ENCODE data around the gene ZNF683. TPM values are rescaled to one million over a fixed set of nuclear protein-coding genes. Genes with fewer than 3 reads are reported as not detected.
"Not testable (repeated sequence)": the region's sequence is repeated elsewhere in the genome, so short reads cannot be mapped to it uniquely, and the experiment has no call there.

ZNF683 gene
- total RNA-seq, 2 experiments from 2014 or later: 0.94 to 1.6 TPM

GRCh38 chr1:26389604-26390247 lies 17.2 kb upstream of the ZNF683 start:
- POLR2A ChIA-PET: no interaction called here
- CTCF ChIA-PET: interaction anchor here (0.6 to 2.1 kb wide), 6 partner anchors 15 to 196 kb away, joined by 3 to 5 read pairs (median 4); no protein-coding TSS in a partner anchor

GRCh38 chr1:26388791-26389445 lies 16.4 kb upstream of the ZNF683 start:
- POLR2A ChIA-PET: interaction anchor here (0.5 kb wide), 1 partner anchor 119 kb away, joined by 3 read pairs; no protein-coding TSS in a partner anchor
- CTCF ChIA-PET: interaction anchor here (1.0 to 2.1 kb wide), 4 partner anchors 15 to 155 kb away, joined by 4 to 5 read pairs (median 4); partner anchors contain the start of gene CEP85

GRCh38 chr1:26387447-26387846 lies 14.9 kb upstream of the ZNF683 start:
- ChIA-PET CTCF (no interaction called here), POLR2A (no interaction called here)

- CTCF ChIA-PET: interaction anchor here (1.8 kb wide), 1 partner anchor 21 kb away, joined by 6 read pairs; no protein-coding TSS in a partner anchor
- POLR2A ChIA-PET: not testable (repeated sequence)
These were observed 12.5 kb upstream of the ZNF683 start for GRCh38 chr1:26385063-26385462.

GRCh38 chr1:26384076-26384475 lies 11.5 kb upstream of the ZNF683 start:
- POLR2A ChIA-PET: interaction anchor here (0.7 kb wide), 1 partner anchor 479 kb away, joined by 4 read pairs; no protein-coding TSS in a partner anchor
- CTCF ChIA-PET: interaction anchor here (1.8 kb wide), 1 partner anchor 20 kb away, joined by 6 read pairs; no protein-coding TSS in a partner anchor

- ChIA-PET CTCF (interaction anchor here (0.8 to 2.1 kb wide), 5 partner anchors 15 to 93 kb away, joined by 3 to 7 read pairs (median 3); no protein-coding TSS in a partner anchor), POLR2A (no interaction called here)
These were observed 6.3 kb upstream of the ZNF683 start for GRCh38 chr1:26378879-26379251.

GRCh38 chr1:26378088-26378878 lies 5.7 kb upstream of the ZNF683 start:
- ChIA-PET POLR2A (no interaction called here), CTCF (interaction anchor here (0.7 to 2.2 kb wide), 11 partner anchors 11 to 216 kb away, joined by 3 to 11 read pairs (median 3); no protein-coding TSS in a partner anchor)

GRCh38 chr1:26376050-26376449 lies 3.5 kb upstream of the ZNF683 start:
- ChIA-PET CTCF (interaction anchor here (1.1 to 2.2 kb wide), 2 partner anchors 10 to 12 kb away, joined by 3 to 11 read pairs; no protein-coding TSS in a partner anchor), POLR2A (no interaction called here)

- POLR2A ChIA-PET: no interaction called here
- CTCF ChIA-PET: interaction anchor here (1.0 to 3.2 kb wide), 6 partner anchors 10 to 206 kb away, joined by 3 to 22 read pairs (median 5); partner anchors contain the start of genes C1orf232 and ZNF593
These were observed 2.5 kb upstream of the ZNF683 start for GRCh38 chr1:26375081-26375480.

GRCh38 chr1:26374361-26374760 lies 1.8 kb upstream of the ZNF683 start:
- CTCF ChIA-PET: interaction anchor here (0.5 to 3.2 kb wide), 8 partner anchors 10 to 205 kb away, joined by 3 to 22 read pairs (median 4); partner anchors contain the start of genes C1orf232 and ZNF593
- POLR2A ChIA-PET: not testable (repeated sequence)

- POLR2A ChIA-PET: interaction anchor here (0.7 kb wide), 1 partner anchor 15 kb away, joined by 3 read pairs; no protein-coding TSS in a partner anchor
- CTCF ChIA-PET: interaction anchor here (0.5 to 3.2 kb wide), 9 partner anchors 9 to 204 kb away, joined by 3 to 22 read pairs (median 4); partner anchors contain the start of genes C1orf232 and ZNF593
These were observed 1.2 kb upstream of the ZNF683 start for GRCh38 chr1:26373789-26374188.

- CTCF ChIA-PET: interaction anchor here (0.8 to 3.2 kb wide), 5 partner anchors 9 to 85 kb away, joined by 3 to 22 read pairs (median 4); no protein-coding TSS in a partner anchor
- POLR2A ChIA-PET: interaction anchor here (0.7 kb wide), 1 partner anchor 15 kb away, joined by 3 read pairs; no protein-coding TSS in a partner anchor
These were observed 731 bp upstream of the ZNF683 start for GRCh38 chr1:26373281-26373680.

- CTCF ChIA-PET: no interaction called here
- POLR2A ChIA-PET: no interaction called here
These were observed 511 bp downstream of the ZNF683 start for GRCh38 chr1:26372039-26372438.

- ChIA-PET POLR2A (no interaction called here), CTCF (interaction anchor here (1.1 to 1.4 kb wide), 4 partner anchors 25 to 137 kb away, joined by 3 to 4 read pairs (median 4); partner anchors contain the start of gene CEP85)
These were observed 1.8 kb downstream of the ZNF683 start for GRCh38 chr1:26370591-26371382.

GRCh38 chr1:26368486-26368885 lies 4.1 kb downstream of the ZNF683 start:
- POLR2A ChIA-PET: no interaction called here
- CTCF ChIA-PET: no interaction called here

- CTCF ChIA-PET: no interaction called here
These were observed 4.5 kb downstream of the ZNF683 start for GRCh38 chr1:26368006-26368405.

GRCh38 chr1:26367441-26367840 lies 5.1 kb downstream of the ZNF683 start:
- CTCF ChIA-PET: interaction anchor here (0.5 to 1.1 kb wide), 3 partner anchors 10 to 23 kb away, joined by 3 to 4 read pairs (median 3); no protein-coding TSS in a partner anchor
- POLR2A ChIA-PET: no interaction called here

More at GRCh38 chr1:26368006-26368405, 4.5 kb downstream of the ZNF683 start:
- POLR2A ChIA-PET: no interaction called here

GRCh38 chr1:26364956-26365355 lies 7.6 kb downstream of the ZNF683 start:
- POLR2A ChIA-PET: no interaction called here
- CTCF ChIA-PET: interaction anchor here (1.0 to 3.6 kb wide), 10 partner anchors 9 to 195 kb away, joined by 3 to 22 read pairs (median 8); partner anchors contain the start of genes ZNF593 and ZNF683
